Neural progenitor cell (in vitro differentiated cells): ENCODE measurements around the gene EXOC4.

Source experiments
- EZH2 ChIP-seq: fragments of 200-600 bp; sonication (generic); IDR thresholded peaks from 2 replicates; pipeline ENCODE4 v1.6.1; 2017; ENCODE audit warnings: antibody characterized with exemption, mild to moderate bottlenecking, moderate library complexity
- TF ChIP-seq, protein P1 (sequence below): fragments of 200-600 bp; sonication (generic); IDR thresholded peaks from 2 replicates; pipeline ENCODE4 v1.5.1; 2017; ENCODE audit warnings: antibody characterized with exemption, mild to moderate bottlenecking

DNA sequence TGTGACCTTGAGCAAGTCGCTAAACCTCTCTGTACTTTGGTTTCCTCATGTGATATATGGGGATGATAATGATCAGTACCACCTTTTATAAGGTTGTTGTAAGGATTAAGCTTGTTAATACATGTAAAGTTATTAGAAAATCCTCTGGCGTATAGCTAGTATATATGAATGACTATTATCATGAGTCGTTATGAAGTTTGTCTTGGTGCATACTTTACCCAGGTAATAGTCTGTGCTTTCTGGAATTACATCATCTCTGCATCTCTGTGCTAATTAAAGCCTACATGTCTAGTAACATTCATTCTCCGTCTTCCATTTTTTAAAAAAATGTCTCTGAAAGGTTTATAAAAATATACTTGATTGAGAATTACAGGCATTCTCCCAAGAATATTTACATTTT is 524.8 kb downstream of the EXOC4 start:
- TF ChIP-seq, protein P1, sequence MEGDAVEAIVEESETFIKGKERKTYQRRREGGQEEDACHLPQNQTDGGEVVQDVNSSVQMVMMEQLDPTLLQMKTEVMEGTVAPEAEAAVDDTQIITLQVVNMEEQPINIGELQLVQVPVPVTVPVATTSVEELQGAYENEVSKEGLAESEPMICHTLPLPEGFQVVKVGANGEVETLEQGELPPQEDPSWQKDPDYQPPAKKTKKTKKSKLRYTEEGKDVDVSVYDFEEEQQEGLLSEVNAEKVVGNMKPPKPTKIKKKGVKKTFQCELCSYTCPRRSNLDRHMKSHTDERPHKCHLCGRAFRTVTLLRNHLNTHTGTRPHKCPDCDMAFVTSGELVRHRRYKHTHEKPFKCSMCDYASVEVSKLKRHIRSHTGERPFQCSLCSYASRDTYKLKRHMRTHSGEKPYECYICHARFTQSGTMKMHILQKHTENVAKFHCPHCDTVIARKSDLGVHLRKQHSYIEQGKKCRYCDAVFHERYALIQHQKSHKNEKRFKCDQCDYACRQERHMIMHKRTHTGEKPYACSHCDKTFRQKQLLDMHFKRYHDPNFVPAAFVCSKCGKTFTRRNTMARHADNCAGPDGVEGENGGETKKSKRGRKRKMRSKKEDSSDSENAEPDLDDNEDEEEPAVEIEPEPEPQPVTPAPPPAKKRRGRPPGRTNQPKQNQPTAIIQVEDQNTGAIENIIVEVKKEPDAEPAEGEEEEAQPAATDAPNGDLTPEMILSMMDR: no peak
- TF ChIP-seq EZH2: no peak
